Spleen (tissue), 11 donors: ENCODE data around the gene PHKA1. TPM values are rescaled to one million over a fixed set of nuclear protein-coding genes. Genes with fewer than 3 reads are reported as not detected.
"Not testable (repeated sequence)": the region's sequence is repeated elsewhere in the genome, so short reads cannot be mapped to it uniquely, and the experiment has no call there.

Source experiments
- DNase-seq: peaks from one replicate; pipeline ENCODE4 v3.0.0-alpha.2; 2020
- H3K27ac ChIP-seq, 8 donors: fragments of 200-600 bp; sonication (generic) in 7 of 8; 1 replicate in 4 of 8; 2 replicates in 4 of 8; pipeline versions ENCODE4 v1.5.0 to v1.8.0; 2016 to 2021; ENCODE audit warnings: inconsistent platforms in 4 of 8, mild to moderate bottlenecking in 4 of 8, moderate library complexity in 1 of 8
- H3K27me3 ChIP-seq, 7 donors: fragments of 200-600 bp; sonication (generic) in 6 of 7; replicated peaks in 1 of 7; 1 replicate in 4 of 7; 2 replicates in 3 of 7; pipeline versions ENCODE4 v1.5.0 to v1.8.0; 2016 to 2021; ENCODE audit warnings: inconsistent platforms in 3 of 7, mild to moderate bottlenecking in 1 of 7
- H3K36me3 ChIP-seq, 6 donors: fragments of 200-600 bp; sonication (generic) in 5 of 6; 1 replicate in 4 of 6; 2 replicates in 2 of 6; pipeline versions ENCODE4 v1.5.0 to v1.8.0; 2016 to 2021; ENCODE audit warnings: inconsistent platforms in 2 of 6
- H3K4me1 ChIP-seq, 6 donors: fragments of 200-600 bp; sonication (generic) in 5 of 6; 1 replicate in 3 of 6; 2 replicates in 3 of 6; pipeline versions ENCODE4 v1.5.0 to v1.8.0; 2016 to 2021; ENCODE audit warnings: inconsistent platforms in 3 of 6
- H3K4me3 ChIP-seq, 8 donors: fragments of 200-600 bp; sonication (generic) in 7 of 8; 1 replicate in 4 of 8; 2 replicates in 4 of 8; pipeline versions ENCODE4 v1.5.0 to v1.8.0; 2016 to 2021; ENCODE audit warnings: inconsistent platforms in 4 of 8, mild to moderate bottlenecking in 4 of 8, moderate library complexity in 2 of 8
- H3K9me3 ChIP-seq, 8 donors: fragments of 200-600 bp; sonication (generic) in 7 of 8; 1 replicate in 4 of 8; 2 replicates in 4 of 8; pipeline versions ENCODE4 v1.5.0 to v1.8.0; 2016 to 2021; ENCODE audit warnings: inconsistent platforms in 4 of 8
- POLR2A ChIP-seq, 3 donors: fragments of 450-650 bp; IDR thresholded peaks; one replicate each; pipeline ENCODE4 v1.5.1; 2017; ENCODE audit warnings: antibody characterized with exemption in 3 of 3, mild to moderate bottlenecking in 1 of 3
- POLR2AphosphoS5 ChIP-seq, 3 donors: sonication (generic); formaldehyde crosslinking; IDR thresholded peaks; one replicate each; pipeline ENCODE4 v1.5.1; 2017; ENCODE audit warnings: antibody characterized with exemption in 3 of 3
- WGBS, 5 donors: extraction: QIAGEN DNeasy Blood & Tissue Kit in 3 of 5; methylation state at CpG; one replicate each; pipeline versions ENCODE4 v1.1.5 to v1.1.7; 2013 to 2018; 5-methylcytosine and 5-hydroxymethylcytosine counted together
- intact Hi-C: fragments of 100-400 bp; cut with DNase I; formaldehyde crosslinking; loops from one replicate; pipeline ENCODE4 v1.15.0; 2023; ENCODE audit warnings: low total_unique reads
- polyA plus RNA-seq, 3 donors: library from polyadenylated mRNA; stranded (reverse); fragments of 200-250 nt; gene quantifications; one replicate each; pipeline ENCODE4 v1.2.1, GENCODE V29; 2013
- total RNA-seq, 7 donors: library from RNA; depleted of rRNA in 3 of 7; stranded (reverse); fragments of >200 nt in 3 of 7; fragmentation: NEBNext Ultra II Directional in 4 of 7; extraction: Animal tissue kit (Norgen Biotek cat#: 25700) in 4 of 7; gene quantifications; one replicate each; pipeline versions ENCODE4 v1.1.0 to v1.2.1, GENCODE V29; 2016 to 2021
- TF ChIP-seq, protein P1 (sequence below), 11 experiments: fragments of 200-600 bp in 7 of 11; fragments of 450-650 bp in 4 of 11; sonication (generic) in 4 of 11; IDR thresholded peaks in 8 of 11; conservative IDR thresholded peaks in 3 of 11; 1 replicate in 7 of 11; 2 replicates in 4 of 11; pipeline versions ENCODE4 v1.4.0 to v1.8.0; 2016 to 2021; ENCODE audit warnings: antibody characterized with exemption in 11 of 11, inconsistent platforms in 4 of 11, mild to moderate bottlenecking in 1 of 11
- donor health status: healthy with polysubstance abuse.
- donor health status: DM: no; HTN: no; CAD: no; lungs with moderate emphysema.
- donor health status: DM: no; HTN: no; CAD: no.
- donor health status: Bipolar disorder and iron deficiency.
- donor health status: healthy.
- donor health status: DM: no; HTN: no; CAD: no.
- donor health status: DM: yes; HTN: yes; CAD: no.

The PHKA1 gene
- total and polyA plus RNA-seq, 10 donors = 0.67 to 12.7 (median 6.9) TPM

DNA sequence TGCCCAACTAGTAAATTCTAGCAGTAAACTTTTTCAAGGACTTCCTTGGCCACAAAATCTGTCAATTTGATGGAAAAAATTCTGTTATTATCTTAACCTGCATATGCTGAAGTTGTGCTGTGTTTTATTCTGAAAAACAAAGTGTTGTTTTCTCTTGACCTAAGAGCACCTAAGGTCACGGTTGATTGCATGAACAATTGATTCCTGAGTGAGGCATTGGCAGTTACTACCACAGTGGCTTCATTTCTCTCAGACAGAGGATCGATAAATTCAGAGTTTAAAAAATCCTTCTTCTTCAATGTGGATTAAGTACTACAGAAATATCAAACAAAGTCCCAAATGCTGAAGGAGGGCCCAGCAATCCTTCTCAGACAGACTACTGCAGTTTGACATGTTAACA lies 147.7 kb downstream of the PHKA1 start:
- TF ChIP-seq, protein P1, sequence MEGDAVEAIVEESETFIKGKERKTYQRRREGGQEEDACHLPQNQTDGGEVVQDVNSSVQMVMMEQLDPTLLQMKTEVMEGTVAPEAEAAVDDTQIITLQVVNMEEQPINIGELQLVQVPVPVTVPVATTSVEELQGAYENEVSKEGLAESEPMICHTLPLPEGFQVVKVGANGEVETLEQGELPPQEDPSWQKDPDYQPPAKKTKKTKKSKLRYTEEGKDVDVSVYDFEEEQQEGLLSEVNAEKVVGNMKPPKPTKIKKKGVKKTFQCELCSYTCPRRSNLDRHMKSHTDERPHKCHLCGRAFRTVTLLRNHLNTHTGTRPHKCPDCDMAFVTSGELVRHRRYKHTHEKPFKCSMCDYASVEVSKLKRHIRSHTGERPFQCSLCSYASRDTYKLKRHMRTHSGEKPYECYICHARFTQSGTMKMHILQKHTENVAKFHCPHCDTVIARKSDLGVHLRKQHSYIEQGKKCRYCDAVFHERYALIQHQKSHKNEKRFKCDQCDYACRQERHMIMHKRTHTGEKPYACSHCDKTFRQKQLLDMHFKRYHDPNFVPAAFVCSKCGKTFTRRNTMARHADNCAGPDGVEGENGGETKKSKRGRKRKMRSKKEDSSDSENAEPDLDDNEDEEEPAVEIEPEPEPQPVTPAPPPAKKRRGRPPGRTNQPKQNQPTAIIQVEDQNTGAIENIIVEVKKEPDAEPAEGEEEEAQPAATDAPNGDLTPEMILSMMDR (IDR thresholded peaks at IDR 0.05 in 8 of 11, conservative IDR thresholded peaks at IDR 0.05 in 3 of 11) = no peak
- TF ChIP-seq POLR2A (IDR thresholded peaks at IDR 0.05) (no peak), POLR2AphosphoS5 (IDR thresholded peaks at IDR 0.05) (no peak)
- no peak for DNase-seq
- Histone ChIP-seq H3K27me3 (no peaks in the 10 kb centered on the region), H3K4me3 (no peak overlapping the region), H3K4me1 (peaks cover 0 to 3% (median 0%) of the 10 kb centered on the region in 6 donors), H3K9me3 (no peaks in the 10 kb centered on the region), H3K36me3 (peaks cover 0 to 75% (median 13%) of the 10 kb centered on the region in 6 donors), H3K27ac (no peak overlapping the region)
- WGBS, 5 donors = 78 to 97% (median 93%) methylated on average over 2 of the region's 2 CpGs
- intact Hi-C loops = no loop called here

DNA sequence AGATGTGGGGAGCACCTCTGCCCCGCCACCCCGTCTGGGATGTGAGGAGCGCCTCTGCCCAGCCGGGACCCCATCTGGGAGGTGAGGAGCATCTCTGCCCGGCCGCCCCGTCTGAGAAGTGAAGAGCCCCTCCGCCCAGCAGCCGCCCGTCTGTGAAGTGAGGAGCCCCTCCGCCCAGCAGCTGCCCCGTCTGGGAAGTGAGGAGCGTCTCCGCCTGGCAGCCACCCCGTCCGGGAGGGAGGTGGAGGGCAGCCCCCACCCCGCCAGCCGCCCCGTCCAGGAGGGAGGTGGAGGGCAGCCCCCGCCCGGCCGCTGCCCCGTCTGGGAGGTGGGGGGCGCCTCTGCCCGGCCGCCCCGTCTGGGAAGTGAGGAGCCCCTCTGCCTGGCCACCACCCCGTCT lies 154.5 kb downstream of the PHKA1 start:
- H3K9me3 ChIP-seq, DNase-seq, H3K27ac ChIP-seq, H3K27me3 ChIP-seq, intact Hi-C loops, H3K4me1 ChIP-seq, H3K4me3 ChIP-seq: not testable (repeated sequence)
- 86 to 97% (median 95%) methylated on average over 14 to 28 of the region's 28 CpGs; no CpG with 5 or more reads in 1 of the 5 donors for WGBS, 5 donors
- H3K36me3 ChIP-seq = peaks cover 0 to 32% (median 0%) of the 10 kb centered on the region in 6 donors

DNA sequence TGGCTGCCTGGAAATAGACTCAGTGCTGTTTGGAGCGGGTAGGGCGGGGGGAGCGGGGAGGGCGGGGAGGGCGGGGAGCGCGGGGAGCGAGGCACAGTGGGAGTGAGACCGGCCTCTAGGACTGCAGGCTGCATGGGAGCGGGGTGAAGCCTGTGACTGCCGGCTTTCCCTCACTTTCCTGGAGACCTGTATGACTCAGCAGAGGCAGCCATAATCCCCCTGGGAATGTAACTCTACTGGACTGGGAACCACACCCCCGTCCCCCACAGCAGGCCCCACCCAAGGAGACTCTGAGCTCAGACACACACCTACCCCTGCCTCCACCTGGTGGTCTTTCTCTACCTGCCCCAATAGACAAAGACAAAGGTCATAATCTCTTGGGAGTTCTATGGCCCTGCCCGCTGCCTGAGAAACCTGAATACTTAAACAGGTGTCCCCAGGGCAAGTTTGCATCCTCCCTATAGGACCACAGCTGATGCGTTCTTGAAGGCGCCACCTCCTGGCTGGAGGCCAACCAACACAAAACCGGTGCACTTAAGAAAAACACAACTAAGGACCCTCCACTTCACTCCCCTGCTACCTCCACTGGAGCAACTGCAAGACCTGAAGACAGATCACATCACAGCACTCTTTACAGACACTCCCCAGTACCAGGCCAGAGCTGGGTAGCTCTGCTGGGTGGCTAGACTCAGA lies 159.5 kb downstream of the PHKA1 start:
- no peak overlapping the region for H3K27ac ChIP-seq
- DNase-seq = no peak
- peaks cover 0 to 2% (median 0%) of the 10 kb centered on the region in 6 donors for H3K36me3 ChIP-seq
- TF ChIP-seq, protein P1 (IDR thresholded peaks at IDR 0.05 in 8 of 11, conservative IDR thresholded peaks at IDR 0.05 in 3 of 11) = no peak
- TF ChIP-seq POLR2A (IDR thresholded peaks at IDR 0.05) (no peak), POLR2AphosphoS5 (IDR thresholded peaks at IDR 0.05) (no peak)
- H3K27me3 ChIP-seq = no peaks in the 10 kb centered on the region
- H3K9me3 ChIP-seq = no peaks in the 10 kb centered on the region
- no peak overlapping the region for H3K4me3 ChIP-seq
- 79 to 95% (median 88%) methylated on average over 6 to 16 of the region's 16 CpGs for WGBS, 5 donors
- H3K4me1 ChIP-seq = no peaks in the 10 kb centered on the region
- intact Hi-C loops = no loop called here

DNA sequence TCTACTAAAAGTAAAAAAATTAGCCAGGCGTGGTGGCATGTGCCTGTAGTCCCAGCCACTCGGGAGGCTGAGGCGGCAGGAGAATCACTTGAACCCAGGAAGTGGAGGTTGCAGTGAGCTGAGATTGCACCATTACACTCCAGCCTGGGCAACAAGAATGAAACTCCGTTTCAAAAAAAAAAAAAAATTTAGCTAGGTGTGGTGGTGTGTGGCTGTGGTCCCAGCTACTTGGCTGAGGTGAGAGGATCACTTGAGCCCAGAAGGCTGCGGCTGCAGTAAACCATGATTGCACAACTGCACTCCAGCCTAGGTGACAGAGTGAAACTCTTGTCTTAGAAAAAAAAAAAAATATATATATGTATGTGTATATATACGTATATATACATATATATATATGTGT lies 161.7 kb downstream of the PHKA1 start:
- 76 to 91% (median 80%) methylated on average over 5 to 6 of the region's 6 CpGs for WGBS, 5 donors

DNA sequence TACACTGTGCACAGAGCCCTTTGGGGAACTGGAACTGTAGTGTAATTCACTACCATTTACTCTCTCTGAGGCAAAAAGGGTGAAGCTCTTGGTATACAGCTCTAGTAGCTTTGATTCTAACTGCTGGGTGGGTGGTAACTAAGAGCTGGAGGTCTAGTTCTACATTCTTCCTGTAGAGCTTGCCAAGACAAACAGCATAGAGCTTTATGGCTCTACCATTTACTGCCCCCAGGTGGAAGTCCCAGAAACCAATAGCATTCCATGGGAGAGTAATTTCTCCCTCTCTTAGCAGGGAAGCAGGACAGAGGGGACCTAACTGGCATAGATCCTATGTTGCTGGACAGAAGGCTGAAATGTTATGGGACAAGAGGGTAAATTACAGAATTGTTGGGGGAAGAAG lies 168.1 kb downstream of the PHKA1 start:
- H3K27ac ChIP-seq = no peak overlapping the region
- H3K4me3 ChIP-seq = no peak overlapping the region
- TF ChIP-seq POLR2AphosphoS5 (IDR thresholded peaks at IDR 0.05) (no peak), POLR2A (IDR thresholded peaks at IDR 0.05) (no peak)
- TF ChIP-seq, protein P1 (IDR thresholded peaks at IDR 0.05 in 8 of 11, conservative IDR thresholded peaks at IDR 0.05 in 3 of 11) = no peak
- no peaks in the 10 kb centered on the region for H3K27me3 ChIP-seq
- no peak for DNase-seq
- no peaks in the 10 kb centered on the region for H3K9me3 ChIP-seq
- H3K4me1 ChIP-seq = no peaks in the 10 kb centered on the region
- peaks cover 0 to 11% (median 0%) of the 10 kb centered on the region in 6 donors for H3K36me3 ChIP-seq
- intact Hi-C loops = no loop called here

More for the DNA sequence above, 161.7 kb downstream of the PHKA1 start:
- H3K36me3 ChIP-seq, H3K4me3 ChIP-seq, H3K9me3 ChIP-seq, DNase-seq, H3K27me3 ChIP-seq, intact Hi-C loops, H3K4me1 ChIP-seq, H3K27ac ChIP-seq: not testable (repeated sequence)
